ENCODE data around the gene CYSRT1.

Gene CYSRT1

DNA sequence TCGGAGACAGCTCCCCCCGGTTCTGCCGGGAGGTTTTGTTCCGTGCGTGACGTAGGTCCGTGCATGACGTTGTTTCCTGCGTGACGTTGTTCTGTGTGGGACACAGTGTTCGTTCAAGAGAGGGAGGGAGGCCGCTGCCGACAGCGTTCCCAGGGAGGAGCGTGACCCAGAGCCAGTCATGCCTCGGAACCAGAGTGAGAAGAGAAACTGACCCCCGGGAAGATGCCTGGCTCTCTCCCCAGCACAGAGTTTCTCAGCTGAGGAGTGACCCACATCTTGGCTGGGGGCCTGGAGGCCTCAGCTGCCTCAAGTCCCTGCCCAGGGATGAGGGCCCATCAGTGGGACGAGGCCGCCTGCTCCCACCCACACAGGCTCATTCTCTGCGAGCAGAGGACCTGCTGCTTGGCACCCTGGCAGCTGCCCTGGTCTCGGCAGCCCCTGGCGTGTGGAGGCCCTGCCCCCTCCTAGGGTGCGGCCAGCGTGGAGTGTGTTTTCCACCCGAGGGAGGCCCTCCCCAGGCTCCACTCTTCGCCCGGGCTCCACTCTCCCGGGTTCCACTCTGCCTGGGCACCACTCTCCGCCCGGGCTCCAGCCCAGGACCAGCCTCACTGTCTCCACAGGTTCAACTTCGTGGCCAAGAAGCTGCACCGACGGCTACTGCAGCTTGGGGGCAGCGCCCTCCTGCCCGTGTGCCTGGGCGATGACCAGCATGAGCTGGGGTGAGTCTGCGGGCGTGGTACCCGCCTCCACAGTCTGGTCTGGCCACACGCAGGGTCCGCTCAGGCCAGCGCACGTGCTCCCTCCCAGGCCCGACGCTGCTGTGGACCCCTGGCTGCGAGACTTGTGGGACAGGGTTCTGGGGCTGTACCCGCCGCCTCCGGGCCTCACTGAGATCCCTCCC, 11.6 kb upstream of the CYSRT1 start:
- DNase-seq: no peak

DNA sequence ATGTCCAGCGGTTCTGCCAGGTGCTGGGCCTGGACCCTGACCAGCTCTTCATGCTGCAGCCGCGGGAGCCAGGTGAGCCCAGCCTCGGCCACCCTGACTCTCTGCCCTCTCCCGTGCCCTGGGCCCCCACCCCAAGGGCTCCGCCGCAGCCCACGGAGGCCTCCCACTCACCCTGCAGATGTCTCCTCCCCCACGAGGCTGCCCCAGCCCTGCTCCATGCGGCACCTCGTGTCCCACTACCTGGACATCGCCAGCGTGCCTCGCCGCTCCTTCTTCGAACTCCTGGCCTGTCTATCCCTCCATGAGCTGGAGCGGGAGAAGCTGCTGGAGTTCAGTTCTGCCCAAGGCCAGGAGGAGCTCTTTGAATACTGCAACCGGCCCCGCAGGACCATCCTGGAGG, 10.4 kb upstream of the CYSRT1 start:
- no peak for DNase-seq

DNA sequence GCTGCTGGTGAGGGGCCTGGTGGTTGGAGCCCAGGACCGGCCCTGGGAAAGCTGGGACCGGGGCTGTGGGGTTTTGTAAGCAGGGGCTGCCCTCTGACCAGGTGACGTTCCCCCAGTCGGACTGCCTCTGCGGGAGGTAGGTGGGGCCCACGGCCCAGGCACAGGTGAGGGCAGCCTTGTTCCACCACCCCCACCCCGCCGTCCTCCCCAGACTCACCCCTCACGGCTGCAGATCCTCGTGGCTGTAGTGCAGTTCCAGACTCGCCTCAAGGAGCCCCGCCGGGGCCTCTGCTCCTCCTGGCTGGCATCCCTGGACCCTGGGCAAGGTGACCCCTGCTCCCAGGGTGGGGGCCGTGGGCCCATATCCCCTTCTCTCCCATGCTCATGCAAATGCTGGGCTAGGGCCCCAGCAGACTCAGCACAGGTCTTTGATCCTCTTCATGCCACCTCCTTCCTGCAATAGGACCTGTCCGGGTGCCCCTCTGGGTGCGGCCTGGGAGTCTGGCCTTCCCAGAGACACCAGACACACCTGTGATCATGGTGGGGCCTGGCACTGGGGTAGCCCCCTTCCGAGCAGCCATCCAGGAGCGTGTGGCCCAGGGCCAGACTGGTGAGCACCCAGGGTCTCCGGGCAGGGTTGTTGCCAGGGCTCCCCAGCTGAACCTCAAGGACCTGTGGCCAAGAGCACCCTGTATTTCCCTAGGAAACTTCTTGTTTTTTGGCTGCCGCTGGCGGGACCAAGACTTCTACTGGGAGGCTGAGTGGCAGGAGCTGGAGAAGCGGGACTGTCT, 9.6 kb upstream of the CYSRT1 start:
- no peak for DNase-seq

DNA sequence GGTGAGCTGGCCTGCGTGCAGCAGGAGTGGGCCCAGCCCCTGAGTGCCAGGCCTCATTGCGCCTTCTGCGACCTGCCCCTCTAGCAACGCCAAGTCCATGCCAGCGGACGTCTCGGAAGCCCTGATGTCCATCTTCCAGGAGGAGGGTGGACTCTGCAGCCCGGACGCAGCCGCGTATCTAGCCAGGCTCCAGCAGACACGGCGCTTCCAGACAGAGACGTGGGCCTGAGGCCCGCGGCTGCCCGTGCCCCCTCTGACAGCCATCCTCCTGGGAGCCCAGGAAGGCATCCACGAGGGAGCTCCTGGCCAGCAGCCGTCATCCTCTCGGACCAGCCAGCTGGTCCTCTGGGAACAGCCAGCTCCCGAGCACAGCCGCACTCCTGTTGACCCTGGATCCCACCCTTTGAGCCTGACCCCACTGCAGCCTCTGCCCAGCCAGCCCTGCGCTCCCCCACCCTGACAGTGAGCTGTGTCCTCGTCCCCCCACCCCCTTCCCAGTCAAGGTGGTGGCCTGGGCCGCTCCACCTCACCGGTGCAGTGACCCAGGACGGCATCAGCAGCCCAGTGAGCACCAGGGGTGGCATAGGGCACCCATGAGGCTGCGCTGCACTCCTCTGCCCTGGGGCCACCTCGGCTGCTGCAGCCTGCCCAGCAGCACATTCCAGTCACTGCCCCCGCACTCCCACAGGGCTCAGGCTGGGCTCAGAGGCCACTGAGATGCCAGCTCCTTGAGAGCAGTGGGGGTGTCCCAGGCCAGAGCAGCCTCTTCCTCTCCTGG, 8.6 kb upstream of the CYSRT1 start:
- no peak for DNase-seq

DNA sequence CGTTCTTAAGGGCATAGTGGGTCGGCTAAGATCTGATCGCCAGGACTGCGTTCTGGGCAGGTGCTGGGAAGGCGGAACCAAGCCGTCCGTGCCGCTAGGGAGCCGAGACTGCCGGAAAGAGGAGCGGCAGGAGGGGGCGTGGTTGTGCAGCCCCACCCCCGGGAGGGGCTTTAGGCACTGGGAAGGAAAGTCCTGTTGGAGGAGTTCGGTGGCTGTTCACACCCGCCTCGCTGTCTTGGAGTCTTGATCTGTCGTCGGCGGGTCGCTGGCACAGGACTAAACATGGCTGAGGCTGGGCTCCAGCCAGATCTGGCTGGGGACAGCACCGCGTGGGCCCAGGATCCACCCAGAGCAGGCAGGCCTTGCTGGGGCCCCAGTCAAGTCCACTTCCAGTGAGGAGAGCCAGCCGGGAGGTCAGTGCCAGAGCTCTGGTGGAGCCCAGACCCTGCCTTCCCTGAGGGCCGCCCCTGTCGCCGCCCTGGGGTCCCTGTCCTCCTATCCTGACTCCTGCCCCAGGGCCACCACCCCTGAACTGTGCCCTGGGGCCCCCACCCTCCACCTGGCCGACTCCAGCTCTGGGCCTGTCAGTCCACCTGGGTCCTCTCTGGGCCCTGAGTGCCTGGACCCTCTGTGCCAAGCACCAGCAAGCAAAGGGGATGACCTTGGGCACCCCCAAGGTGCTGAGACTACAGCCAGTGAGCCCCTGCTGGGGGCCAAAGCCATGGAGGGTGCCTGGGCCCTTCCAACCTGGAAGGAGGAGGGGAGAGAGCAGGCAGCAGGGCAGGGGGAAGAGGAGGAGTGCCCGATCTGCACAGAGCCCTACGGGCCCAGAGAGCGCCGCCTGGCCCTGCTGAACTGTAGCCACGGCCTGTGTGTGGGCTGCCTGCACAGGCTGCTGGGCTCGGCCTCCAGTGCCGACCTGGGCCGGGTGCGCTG, 7.4 kb upstream of the CYSRT1 start:
- no peak for DNase-seq

DNA sequence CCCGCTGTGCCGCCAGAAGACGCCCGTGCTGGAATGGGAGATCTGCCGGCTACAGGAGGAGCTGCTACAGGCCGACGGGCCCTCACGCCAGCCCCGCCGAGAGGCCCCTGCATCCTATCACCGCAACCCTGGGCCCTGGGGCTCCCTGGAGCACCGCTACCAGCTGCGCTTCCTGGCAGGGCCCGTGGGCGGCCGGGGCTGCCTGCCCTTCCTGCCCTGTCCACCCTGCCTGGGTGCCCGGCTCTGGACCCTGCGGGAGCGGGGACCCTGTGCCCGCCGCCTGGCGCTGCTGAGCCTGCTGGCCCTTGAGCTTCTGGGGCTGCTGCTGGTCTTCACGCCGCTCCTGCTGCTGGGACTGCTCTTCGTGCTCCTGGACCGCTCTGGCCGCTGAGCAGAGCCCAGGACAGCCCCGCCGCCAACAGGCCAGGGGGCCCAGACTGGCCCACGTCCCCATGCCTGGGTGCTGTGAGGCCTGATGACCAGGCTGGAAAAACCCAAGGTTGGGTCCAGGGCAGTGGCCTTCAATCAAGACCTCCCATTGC, 6.7 kb upstream of the CYSRT1 start:
- DNase-seq: no peak

DNA sequence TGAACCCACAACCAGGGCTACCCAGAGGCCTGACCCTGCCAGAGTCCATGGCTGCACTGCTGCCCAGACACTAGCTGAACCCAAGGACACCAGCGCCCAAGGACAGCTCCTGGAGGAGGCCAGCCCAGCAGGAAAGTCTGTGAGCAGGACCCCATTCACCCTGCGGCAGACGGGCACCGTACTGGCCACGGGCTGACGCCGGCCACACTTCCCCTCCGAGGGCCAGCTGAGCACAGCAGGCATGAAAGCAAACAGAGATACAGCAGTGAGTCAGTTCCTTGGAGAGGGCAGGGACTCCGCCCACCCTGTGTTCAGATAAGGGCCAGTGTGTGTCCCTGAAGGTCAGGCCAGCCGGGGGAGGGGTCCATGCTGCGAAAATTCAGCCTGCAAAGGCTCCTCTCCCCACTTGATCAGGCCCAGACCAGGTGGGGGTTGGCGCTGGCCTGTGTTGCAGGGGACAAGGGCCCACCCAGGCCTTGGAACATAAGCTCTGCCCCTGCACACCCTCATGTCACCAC, 6.2 kb upstream of the CYSRT1 start:
- no peak for DNase-seq

DNA sequence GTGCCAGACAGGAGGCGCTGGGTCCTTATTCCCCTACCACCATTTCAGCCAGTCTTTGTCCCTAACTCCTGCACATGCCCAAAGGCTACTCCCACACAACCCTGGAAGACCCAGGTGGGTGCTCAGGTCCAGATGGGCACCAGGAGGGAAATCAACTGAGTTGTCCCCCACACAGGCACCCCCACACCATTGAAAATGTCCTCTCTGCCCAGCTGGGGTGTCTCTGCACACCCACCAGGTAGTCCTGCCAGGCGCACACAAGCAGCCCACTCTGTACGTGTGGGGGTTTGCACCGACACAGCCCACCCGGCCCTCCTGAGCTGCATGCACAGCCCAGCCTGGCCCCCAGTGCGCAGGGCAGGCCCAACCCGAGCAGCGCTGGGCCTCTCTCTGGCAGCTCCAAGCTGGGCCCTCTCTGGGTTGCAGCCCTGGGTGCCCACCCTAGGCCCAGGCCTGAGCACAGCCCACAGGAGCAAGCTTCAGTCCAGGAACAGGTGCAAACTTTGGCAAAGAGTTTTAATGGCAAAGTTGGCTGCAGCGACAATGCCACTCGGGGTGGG, 5.1 kb upstream of the CYSRT1 start:
- DNase-seq: no peak

DNA sequence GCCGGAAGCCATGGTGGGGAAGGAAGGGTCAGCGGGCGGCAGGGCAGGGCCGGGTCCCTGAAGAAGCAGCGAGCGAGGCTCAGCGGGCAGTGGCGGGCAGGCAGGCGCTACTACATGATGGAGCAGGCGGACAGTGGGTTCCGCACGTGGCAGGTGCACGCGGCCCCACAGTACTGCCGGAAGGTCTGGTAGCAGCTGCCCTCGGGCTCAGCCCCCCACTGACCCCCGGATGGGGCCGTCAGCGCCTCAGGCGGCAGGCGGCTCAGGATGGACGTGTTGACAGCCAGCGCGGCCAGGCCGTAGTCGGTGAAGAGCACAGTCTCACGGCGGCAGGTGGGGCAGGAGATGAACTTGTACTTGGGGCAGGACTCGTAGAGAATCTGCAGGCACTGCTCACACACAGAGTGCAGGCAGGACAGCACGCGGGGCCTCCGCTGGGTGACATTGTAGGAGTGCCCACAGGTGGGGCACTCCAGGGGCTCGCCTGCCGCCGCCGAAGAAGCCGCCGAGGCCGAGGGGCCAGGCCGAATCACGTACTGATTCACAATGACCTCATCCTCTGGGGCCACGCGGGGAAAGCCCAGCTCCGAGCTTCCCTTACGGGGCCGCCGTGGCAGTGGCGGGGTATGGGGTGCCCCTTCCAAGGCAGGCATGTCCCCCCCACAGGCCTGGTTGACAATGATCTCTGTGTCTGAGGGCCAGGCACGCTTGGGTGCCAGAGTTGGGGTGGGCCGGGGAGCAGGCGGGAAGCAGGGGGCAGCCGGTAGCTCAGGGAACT, 4.5 kb upstream of the CYSRT1 start:
- DNase-seq: no peak

DNA sequence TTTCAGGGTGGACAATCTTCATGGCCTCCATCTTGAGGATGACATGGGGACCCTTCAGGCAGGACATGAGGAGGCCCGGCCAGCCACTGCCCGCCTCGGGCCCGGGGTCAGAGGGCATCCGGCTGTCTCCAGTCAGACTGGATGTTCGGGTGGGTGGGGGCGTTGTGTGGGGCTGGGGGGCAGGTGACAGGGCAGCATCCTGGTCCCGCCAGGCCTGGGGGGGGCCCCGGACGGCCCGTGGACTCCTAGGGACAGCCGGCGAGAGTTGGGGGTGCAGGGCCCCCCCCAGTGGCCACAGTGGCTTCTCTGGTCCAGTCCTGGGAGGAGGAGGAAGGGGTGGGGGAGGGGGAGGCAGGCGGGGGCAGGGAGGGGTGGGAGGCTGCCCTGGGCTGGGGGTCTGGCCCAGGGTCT, 3.9 kb upstream of the CYSRT1 start:
- DNase-seq: no peak

DNA sequence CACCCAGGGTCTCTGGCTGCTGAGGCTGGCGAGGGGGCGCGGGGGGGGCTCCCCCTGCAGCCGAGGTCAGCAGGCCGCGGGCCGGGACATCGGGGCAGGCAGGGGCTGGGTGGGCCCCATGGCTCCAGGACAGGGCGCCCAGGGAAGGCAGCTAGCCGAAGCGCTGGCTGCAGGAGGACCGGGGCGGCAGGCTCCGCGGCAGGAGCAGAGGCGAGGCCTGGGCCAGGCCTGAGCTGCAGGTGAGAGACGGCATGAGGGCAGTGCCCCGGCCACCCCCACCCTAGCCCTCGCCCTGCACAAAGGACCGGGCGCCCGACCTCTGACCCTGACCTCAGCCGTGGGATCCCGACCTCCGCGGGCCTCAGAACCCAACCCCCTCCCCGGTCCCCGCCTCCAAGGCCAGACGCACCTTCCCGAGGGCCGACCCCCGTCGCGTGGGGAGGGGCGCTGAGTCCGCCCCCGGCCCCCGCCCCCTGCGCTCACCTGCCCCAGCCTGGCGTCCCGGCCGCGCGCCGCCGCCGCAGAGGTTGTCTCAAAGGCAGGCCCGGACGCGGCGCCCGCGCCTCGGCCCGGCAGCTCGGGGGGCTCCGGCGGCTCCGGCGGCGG, 3.4 kb upstream of the CYSRT1 start:
- DNase-seq: no peak

DNA sequence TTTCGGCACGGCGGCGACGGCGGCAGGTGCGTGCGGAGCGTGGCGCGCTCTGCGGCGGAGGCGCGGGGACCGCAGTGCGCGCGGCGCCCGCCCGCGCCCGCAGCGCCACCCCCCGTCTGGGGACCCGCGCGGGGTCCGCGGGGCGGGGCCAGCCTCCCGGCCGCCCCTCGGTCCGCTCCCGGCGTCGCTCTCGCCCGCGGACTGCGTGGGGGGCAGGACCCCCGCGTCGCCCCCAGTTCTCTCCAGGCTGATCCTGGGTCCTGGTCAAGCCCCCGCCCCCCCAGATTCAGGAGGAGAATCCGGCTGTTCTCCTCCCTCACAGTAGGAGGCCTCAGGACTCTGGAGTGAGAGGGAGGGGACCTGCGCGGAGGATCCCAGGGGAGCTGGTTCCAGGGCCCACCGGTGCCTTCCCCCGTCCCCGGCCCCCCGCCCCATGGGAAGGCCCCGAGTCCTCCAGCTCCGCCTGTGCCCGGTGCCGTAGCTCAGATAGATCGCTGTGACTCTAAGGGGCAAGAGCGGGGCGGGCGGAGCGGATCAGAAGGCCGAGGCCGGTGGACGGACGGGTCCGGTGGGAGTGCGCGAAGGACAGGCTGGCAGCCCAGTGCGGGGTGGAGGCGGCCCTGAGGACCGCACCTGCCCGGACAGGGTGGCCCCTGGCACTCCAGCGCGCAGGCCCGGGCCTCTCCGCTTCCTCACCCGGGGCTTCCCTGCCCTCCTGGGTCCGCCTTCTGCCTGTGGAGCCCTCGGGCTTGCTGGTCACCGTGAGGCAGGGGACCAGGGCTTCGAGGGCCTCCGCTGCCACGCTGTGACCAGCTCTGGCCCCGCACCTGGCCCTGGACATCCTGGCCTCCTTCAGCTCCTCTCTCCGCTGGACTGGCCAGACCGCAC, 2.5 kb upstream of the CYSRT1 start, which contains the start of gene RNF208:
RNF208 (minus strand) TSS at position 51 of the 888 bp plus-strand sequence. CDS start 1,028 bp downstream, outside the sequence.
- DNase-seq: no peak

DNA sequence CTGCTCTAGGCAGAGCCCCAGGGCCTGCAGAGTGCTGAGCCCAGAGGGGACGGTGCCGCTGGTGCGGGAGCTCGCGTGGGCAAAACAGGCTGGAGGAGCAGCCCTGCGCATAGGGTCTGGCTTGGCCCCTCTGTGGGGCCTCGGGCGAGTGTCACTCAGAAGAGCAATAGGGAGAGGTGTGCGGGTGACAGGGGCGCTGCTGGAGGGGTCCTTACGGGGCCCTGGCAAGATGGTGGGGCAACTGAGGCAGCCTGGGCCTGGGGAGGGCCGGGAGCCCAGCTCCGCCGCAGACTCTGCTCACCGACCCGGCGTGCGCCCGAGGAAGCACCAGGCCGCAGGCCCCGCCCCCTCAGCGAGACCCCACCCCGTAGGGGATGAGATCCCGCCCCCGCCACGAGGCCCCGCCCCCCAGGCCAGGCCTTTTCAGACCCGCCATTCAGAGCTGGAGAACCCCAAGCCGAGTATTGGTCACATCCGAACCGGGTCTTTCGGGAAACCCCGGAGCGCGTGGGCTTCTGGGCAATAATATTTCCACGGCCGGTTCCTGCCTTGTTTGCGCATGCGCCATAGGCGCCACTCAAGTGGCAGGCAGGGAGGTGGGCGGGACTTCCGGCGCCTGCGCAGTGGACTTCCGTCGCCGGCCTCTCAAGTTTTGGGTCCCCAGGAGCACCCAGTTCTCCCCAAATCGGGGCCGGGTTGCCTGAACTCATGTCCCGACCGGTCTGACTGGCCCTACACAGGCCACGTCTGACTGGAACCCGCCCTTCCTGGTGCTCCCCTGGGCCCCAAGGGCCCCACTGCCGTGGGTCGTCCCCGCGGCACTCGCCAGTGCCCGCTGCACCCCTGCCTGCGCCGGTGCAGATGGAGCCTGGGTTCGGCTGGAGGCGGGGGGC, 1.6 kb upstream of the CYSRT1 start:
- DNase-seq: peak; percentile 96

DNA sequence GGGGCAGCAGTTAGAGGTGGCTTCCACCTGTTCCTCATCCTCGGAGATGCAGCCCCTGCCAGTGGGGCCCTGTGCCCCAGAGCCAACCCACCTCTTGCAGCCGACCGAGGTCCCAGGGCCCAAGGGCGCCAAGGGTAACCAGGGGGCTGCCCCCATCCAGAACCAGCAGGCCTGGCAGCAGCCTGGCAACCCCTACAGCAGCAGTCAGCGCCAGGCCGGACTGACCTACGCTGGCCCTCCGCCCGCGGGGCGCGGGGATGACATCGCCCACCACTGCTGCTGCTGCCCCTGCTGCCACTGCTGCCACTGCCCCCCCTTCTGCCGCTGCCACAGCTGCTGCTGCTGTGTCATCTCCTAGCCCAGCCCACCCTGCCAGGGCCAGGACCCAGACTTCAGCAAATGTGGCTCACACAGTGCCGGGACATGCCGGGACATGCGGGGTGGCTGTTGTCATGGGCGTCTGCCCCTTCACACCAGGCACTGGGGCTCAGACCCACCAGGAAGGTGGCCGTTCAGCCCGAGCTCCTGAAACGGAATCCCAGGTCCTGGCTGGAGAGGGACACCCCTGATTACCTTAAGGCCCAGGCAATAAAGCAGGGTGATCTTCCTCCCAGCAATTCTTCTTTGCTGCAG, 841 bp downstream of the CYSRT1 start:
- no peak for DNase-seq

DNA sequence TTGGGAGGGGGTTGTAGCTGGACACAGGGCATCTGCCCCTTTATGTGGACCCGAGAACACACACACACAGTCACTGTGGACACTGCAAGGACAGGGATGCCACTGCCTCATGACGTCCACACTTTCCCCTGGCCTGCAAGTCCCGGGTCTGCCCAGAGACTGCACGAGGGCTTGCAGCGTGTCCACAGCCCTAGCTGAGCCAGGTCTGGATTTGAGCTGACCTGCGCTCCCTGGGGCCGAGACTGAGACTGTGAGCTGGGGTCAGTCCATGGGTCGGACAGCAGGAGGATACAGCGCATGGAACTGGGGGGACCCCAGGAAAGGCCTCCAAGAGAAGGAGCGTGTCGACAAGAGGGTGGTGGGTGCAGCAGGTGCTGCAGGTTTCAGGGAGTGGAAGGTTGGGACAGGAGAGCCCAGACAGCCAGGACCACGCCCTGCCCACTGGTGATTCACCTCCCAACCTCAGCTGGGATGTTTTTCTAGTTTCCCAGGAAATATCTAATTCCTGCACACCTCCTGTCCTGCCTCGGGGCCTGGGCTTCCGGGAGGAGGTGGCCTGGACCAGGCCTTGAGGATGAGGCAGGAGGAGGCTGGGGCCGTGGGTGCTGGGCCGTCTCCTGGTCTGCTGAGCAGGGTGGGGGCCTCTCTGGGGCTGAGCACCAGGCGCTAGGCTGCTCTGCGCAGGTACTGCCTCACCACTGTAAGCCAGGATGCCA, 1.5 kb downstream of the CYSRT1 start:
- DNase-seq: no peak

DNA sequence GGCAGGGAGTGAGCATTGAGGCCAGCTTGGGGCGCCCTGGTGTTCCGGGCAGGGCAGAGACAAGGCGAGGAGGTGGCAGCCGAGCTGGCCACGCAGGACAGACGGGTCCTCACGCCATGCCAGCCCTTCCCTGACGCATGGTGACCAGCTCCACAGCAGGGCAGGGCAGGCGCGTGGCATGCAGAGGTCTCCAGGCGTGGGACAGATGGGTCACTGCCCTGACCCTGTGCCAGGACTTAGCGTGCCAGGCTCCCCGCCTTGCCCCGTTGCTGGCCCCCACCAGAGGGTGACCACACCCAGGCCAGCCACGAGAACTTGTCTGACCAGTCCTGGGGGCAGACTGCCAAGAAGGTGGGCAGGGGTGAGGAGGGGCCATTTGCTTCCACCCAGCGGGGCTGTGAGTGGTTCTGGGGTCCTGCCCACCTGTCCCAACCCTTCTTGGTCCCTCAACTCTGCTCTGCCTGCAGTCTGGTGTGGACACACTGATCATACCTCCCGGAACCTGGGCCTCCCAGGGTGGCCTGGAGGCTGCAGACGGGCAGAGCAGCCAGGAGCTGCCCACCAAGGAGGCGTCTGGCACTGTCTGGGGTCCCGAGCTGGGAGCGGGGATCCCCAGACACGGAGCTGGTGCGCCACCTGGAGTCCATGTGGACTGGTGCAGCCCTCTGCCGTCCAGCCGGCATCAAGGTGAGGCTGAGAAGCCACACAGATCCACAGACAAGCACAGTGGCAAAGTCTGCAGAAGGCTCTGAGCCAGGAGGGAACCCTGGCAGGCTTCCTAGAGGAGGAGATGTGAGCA, 2.3 kb downstream of the CYSRT1 start, which contains the start of gene RNF224:
RNF224 (plus strand) TSS at position 449 of the 799 bp plus-strand sequence. CDS start 834 bp downstream, outside the sequence.
- peak; percentile 84 for DNase-seq
